Neural progenitor cell (in vitro differentiated cells): Measurements from ENCODE around the gene SBF2. TPM values are rescaled to one million over a fixed set of nuclear protein-coding genes. Genes with fewer than 3 reads are reported as not detected.

Experiments used
- DNase-seq: peaks from one replicate; pipeline ENCODE4 v3.0.0-alpha.2; 2016; ENCODE audit warnings: low spot score
- H2AFZ ChIP-seq: fragments of 200-600 bp; sonication (generic); replicated peaks from 2 replicates; pipeline ENCODE4 v1.6.1; 2016; ENCODE audit warnings: antibody characterized with exemption
- H3F3A ChIP-seq: fragments of 200-600 bp; sonication (generic); 2 replicates; pipeline ENCODE4 v1.6.1; 2016; ENCODE audit warnings: antibody characterized with exemption, low read depth
- H3K27ac ChIP-seq: fragments of 200-600 bp; sonication (generic); 2 replicates; pipeline ENCODE4 v1.5.1; 2016; ENCODE audit warnings: mild to moderate bottlenecking
- H3K27me3 ChIP-seq: fragments of 200-600 bp; sonication (generic); 2 replicates; pipeline ENCODE4 v1.6.1; 2016; ENCODE audit warnings: mild to moderate bottlenecking, moderate library complexity
- H3K36me3 ChIP-seq: fragments of 200-600 bp; sonication (generic); 2 replicates; pipeline ENCODE4 v1.5.1; 2016
- H3K4me1 ChIP-seq: fragments of 200-600 bp; sonication (generic); 2 replicates; pipeline ENCODE4 v1.6.1; 2016; ENCODE audit warnings: mixed run types
- H3K4me2 ChIP-seq: fragments of 200-600 bp; sonication (generic); 2 replicates; pipeline ENCODE4 v1.6.1; 2016
- H3K4me3 ChIP-seq: fragments of 200-600 bp; sonication (generic); 2 replicates; pipeline ENCODE4 v1.5.1; 2016
- H3K79me2 ChIP-seq: fragments of 200-600 bp; sonication (generic); 2 replicates; pipeline ENCODE4 v1.6.1; 2016; ENCODE audit warnings: low read depth
- H3K9ac ChIP-seq: fragments of 200-600 bp; sonication (generic); 2 replicates; pipeline ENCODE4 v1.6.1; 2016
- H3K9me3 ChIP-seq: fragments of 200-600 bp; sonication (generic); 2 replicates; pipeline ENCODE4 v1.5.1; 2016; ENCODE audit warnings: low read depth
- H4K20me1 ChIP-seq: fragments of 200-600 bp; sonication (generic); 2 replicates; pipeline ENCODE4 v1.6.1; 2016; ENCODE audit warnings: low read depth
- H3K27ac Mint-ChIP-seq: 3 replicates; pipeline ENCODE4 v1.8.0; 2021; ENCODE audit warnings: mixed read lengths
- H3K27me3 Mint-ChIP-seq: 2 replicates; pipeline ENCODE4 v1.8.0; 2022; ENCODE audit warnings: low read depth, mild to moderate bottlenecking, inconsistent platforms, moderate library complexity, mixed read lengths; ENCODE audit not compliant: insufficient read depth
- H3K36me3 Mint-ChIP-seq: 3 replicates; pipeline ENCODE4 v1.8.0; 2021; ENCODE audit warnings: mixed read lengths
- H3K4me1 Mint-ChIP-seq: 3 replicates; pipeline ENCODE4 v1.8.0; 2021; ENCODE audit warnings: mixed read lengths
- H3K4me3 Mint-ChIP-seq: 3 replicates; pipeline ENCODE4 v1.8.0; 2021; ENCODE audit warnings: mild to moderate bottlenecking, moderate library complexity, mixed read lengths
- H3K9me3 Mint-ChIP-seq: 3 replicates; pipeline ENCODE4 v1.8.0; 2020; ENCODE audit warnings: mixed read lengths
- EZH2 ChIP-seq: fragments of 200-600 bp; sonication (generic); IDR thresholded peaks from 2 replicates; pipeline ENCODE4 v1.6.1; 2017; ENCODE audit warnings: antibody characterized with exemption, mild to moderate bottlenecking, moderate library complexity
- EZH2phosphoT487 ChIP-seq: fragments of 200-600 bp; sonication (generic); IDR thresholded peaks from 2 replicates; pipeline ENCODE4 v1.6.1; 2017; ENCODE audit warnings: antibody characterized with exemption
- total RNA-seq: library from RNA; depleted of rRNA; stranded (reverse); fragments of >200 nt; gene quantifications from 2 replicates; pipeline ENCODE4 v1.2.3, GENCODE V29; 2015; ENCODE audit warnings: low replicate concordance
- TF ChIP-seq, protein P1 (sequence below): fragments of 200-600 bp; sonication (generic); IDR thresholded peaks from 2 replicates; pipeline ENCODE4 v1.5.1; 2017; ENCODE audit warnings: antibody characterized with exemption, mild to moderate bottlenecking

The SBF2 gene
- total RNA-seq, 1 donor from 2014 or later: 48.2 TPM

DNA sequence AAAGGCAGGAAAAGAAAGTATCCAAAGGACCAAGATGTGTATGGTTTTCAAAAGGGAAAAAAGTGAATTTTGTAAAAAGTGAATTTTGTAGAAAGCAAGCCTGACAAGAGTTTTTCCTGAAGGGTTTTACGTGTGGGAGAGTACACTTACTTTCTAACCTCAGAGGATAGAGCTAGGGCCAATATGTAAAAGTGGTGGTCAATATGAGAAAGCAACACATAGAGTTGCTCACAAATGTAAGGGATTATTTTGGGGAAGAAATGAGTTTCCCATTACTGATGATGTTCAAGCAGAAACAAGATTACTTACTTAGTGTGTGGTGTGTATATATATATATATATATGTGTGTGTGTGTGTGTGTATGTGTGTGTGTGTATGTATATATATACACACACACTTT is 467.6 kb downstream of the SBF2 start:
- H3F3A ChIP-seq: no peaks in the 10 kb centered on the region
- TF ChIP-seq EZH2 (no peak), EZH2phosphoT487 (no peak)
- TF ChIP-seq, protein P1, sequence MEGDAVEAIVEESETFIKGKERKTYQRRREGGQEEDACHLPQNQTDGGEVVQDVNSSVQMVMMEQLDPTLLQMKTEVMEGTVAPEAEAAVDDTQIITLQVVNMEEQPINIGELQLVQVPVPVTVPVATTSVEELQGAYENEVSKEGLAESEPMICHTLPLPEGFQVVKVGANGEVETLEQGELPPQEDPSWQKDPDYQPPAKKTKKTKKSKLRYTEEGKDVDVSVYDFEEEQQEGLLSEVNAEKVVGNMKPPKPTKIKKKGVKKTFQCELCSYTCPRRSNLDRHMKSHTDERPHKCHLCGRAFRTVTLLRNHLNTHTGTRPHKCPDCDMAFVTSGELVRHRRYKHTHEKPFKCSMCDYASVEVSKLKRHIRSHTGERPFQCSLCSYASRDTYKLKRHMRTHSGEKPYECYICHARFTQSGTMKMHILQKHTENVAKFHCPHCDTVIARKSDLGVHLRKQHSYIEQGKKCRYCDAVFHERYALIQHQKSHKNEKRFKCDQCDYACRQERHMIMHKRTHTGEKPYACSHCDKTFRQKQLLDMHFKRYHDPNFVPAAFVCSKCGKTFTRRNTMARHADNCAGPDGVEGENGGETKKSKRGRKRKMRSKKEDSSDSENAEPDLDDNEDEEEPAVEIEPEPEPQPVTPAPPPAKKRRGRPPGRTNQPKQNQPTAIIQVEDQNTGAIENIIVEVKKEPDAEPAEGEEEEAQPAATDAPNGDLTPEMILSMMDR: no peak
- DNase-seq: no peak
- H2AFZ ChIP-seq: no peak overlapping the region
- Mint-ChIP-seq H3K9me3 (no peaks in the 10 kb centered on the region), H3K27ac (no peak overlapping the region), H3K27me3 (no peaks in the 10 kb centered on the region), H3K4me3 (no peak overlapping the region), H3K4me1 (no peaks in the 10 kb centered on the region), H3K36me3 (peaks cover 9% of the 10 kb centered on the region)
- H3K27ac ChIP-seq: no peak overlapping the region
- H3K27me3 ChIP-seq: no peaks in the 10 kb centered on the region
- H3K9me3 ChIP-seq: no peaks in the 10 kb centered on the region
- no peaks in the 10 kb centered on the region for H3K36me3 ChIP-seq
- H3K4me2 ChIP-seq: no peak overlapping the region
- H3K79me2 ChIP-seq: no peaks in the 10 kb centered on the region
- H4K20me1 ChIP-seq: no peaks in the 10 kb centered on the region
- H3K4me1 ChIP-seq: peaks cover 2% of the 10 kb centered on the region
- no peak overlapping the region for H3K9ac ChIP-seq
- no peak overlapping the region for H3K4me3 ChIP-seq

DNA sequence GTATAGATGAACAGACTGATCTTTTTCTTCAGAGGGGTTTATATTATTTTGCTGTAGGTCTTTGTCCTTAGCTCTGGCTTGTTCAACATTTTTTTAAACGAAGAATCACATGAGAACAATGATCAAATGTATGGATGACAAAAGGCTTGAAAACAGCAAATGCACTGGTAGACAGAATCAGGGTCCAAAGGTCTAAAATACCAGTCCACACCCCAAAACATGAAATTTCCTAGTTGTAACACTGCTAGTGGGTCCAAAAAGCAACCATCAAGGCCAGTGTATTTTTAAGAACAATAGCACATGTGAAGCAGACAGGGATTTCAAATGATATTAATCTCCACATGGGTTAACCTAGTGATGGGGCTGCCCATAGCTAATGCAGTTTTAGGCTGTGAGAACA is 468.1 kb downstream of the SBF2 start:
- TF ChIP-seq EZH2phosphoT487: no peak
- no peak for TF ChIP-seq EZH2
- TF ChIP-seq, protein P1: no peak
- peaks cover 4% of the 10 kb centered on the region for H3F3A ChIP-seq
- H3K27ac ChIP-seq: no peak overlapping the region
- H3K79me2 ChIP-seq: no peaks in the 10 kb centered on the region
- peaks cover 7% of the 10 kb centered on the region for H3K4me1 ChIP-seq
- H3K27ac Mint-ChIP-seq: no peak overlapping the region
- no peaks in the 10 kb centered on the region for H3K36me3 ChIP-seq
- no peaks in the 10 kb centered on the region for H3K9me3 ChIP-seq
- no peaks in the 10 kb centered on the region for H3K27me3 Mint-ChIP-seq
- no peaks in the 10 kb centered on the region for H3K27me3 ChIP-seq
- no peak overlapping the region for H2AFZ ChIP-seq
- no peak overlapping the region for H3K4me3 ChIP-seq
- DNase-seq: no peak
- H3K9me3 Mint-ChIP-seq: no peaks in the 10 kb centered on the region
- H3K4me3 Mint-ChIP-seq: no peak overlapping the region
- H3K9ac ChIP-seq: no peak overlapping the region
- H4K20me1 ChIP-seq: no peaks in the 10 kb centered on the region
- H3K4me2 ChIP-seq: no peak overlapping the region
- H3K36me3 Mint-ChIP-seq: peaks cover 9% of the 10 kb centered on the region
- H3K4me1 Mint-ChIP-seq: no peaks in the 10 kb centered on the region

DNA sequence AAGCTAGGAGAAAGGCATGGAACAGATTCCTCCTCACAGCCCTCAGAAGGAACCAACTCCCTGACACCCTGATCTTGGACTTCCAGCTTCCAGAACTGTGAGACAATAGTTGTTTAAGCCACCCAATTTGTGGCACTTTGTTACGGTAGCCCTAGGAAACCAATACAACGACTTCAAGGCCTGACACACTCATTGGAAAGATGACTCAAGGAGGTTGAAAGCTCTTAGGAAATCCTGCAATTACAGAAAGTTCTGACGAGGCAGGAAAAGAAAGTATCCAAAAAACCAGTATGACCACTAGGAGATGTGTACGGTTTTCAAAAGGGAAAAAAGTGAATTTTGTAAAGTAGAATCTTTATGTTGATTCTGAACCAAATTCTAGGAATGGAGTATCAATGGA is 468.7 kb downstream of the SBF2 start:
- Histone ChIP-seq H3K27ac (no peak overlapping the region), H4K20me1 (no peaks in the 10 kb centered on the region), H3K9me3 (no peaks in the 10 kb centered on the region), H3K4me1 (peaks cover 11% of the 10 kb centered on the region), H3K27me3 (no peaks in the 10 kb centered on the region), H3K4me2 (no peak overlapping the region), H2AFZ (no peak overlapping the region), H3K9ac (no peak overlapping the region), H3K36me3 (no peaks in the 10 kb centered on the region), H3K79me2 (no peaks in the 10 kb centered on the region), H3F3A (peaks cover 10% of the 10 kb centered on the region), H3K4me3 (no peak overlapping the region)
- no peaks in the 10 kb centered on the region for H3K9me3 Mint-ChIP-seq
- DNase-seq: no peak
- H3K36me3 Mint-ChIP-seq: peaks cover 9% of the 10 kb centered on the region
- no peak overlapping the region for H3K27ac Mint-ChIP-seq
- no peaks in the 10 kb centered on the region for H3K27me3 Mint-ChIP-seq
- H3K4me1 Mint-ChIP-seq: no peaks in the 10 kb centered on the region
- H3K4me3 Mint-ChIP-seq: no peak overlapping the region
- TF ChIP-seq EZH2phosphoT487 (no peak), EZH2 (no peak)
- TF ChIP-seq, protein P1: no peak
